Stimulated activated naive CD8-positive, alpha-beta T cell treated with anti-CD3 and anti-CD28 coated beads, Interleukin-15, Interleukin-2, amounts not matched to agents 100 ng/mL and 50 ng/mL, for 24 hours (primary cell): ENCODE data around the gene RIPOR3.
"Not testable (repeated sequence)": the region's sequence is repeated elsewhere in the genome, so short reads cannot be mapped to it uniquely, and the experiment has no call there.

Experiments
- H3K27ac Mint-ChIP-seq: one replicate; pipeline ENCODE4 v1.8.0; 2021; ENCODE audit warnings: mild to moderate bottlenecking, mixed read lengths
- H3K27me3 Mint-ChIP-seq: one replicate; pipeline ENCODE4 v1.8.0; 2021; ENCODE audit warnings: mixed read lengths
- H3K36me3 Mint-ChIP-seq: one replicate; pipeline ENCODE4 v1.8.0; 2021; ENCODE audit warnings: low read depth, mixed read lengths
- H3K4me1 Mint-ChIP-seq: one replicate; pipeline ENCODE4 v1.8.0; 2021; ENCODE audit warnings: low read depth, mixed read lengths
- H3K4me3 Mint-ChIP-seq: one replicate; pipeline ENCODE4 v1.8.0; 2021; ENCODE audit warnings: mild to moderate bottlenecking, mixed read lengths
- H3K9me3 Mint-ChIP-seq: one replicate; pipeline ENCODE4 v1.8.0; 2021; ENCODE audit warnings: mixed read lengths

RIPOR3 gene

DNA sequence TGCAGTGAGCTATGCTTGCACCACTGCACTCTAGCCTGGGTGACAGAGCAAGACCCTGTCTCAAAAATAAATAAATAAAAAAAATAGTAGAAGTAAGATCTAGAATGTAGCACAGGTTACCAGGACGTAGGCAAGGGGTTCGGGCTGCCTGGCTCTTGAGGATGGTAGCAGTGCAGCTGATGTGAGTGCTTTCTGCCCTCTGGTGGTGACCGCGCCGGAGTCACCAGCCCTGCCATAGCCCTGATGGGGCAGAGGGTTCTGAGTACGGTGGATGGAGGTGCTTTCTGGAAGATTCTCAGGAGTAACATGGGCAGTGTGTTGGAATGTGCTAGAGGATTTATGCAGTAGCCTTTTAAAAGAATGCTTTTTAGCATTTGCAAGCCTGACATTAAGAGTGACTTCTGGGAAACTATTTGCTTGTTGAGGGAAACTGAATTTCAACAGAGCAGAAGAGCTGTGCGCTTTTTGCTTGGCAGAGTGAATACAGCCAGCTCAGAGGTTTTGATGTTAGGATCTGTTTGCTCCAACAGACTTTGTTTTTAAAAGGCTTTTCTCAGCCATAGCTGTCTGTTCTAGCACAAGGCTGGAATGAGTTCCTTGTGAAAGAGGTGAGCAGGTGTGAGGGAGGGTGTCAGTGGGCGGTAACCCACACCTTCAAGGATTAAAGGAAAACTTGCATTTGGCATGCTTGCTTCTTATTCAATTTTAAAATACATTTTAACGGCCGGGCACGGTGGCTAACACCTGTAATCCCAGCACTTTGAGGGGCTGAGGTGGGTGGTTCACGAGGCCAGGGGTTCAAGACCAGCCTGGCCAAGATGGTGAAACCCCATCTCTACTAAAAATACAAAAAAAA lies 115.2 kb downstream of the RIPOR3 start:
- peak overlapping the region; percentile 54 for H3K27ac Mint-ChIP-seq
- H3K36me3 Mint-ChIP-seq: peaks cover 66% of the 10 kb centered on the region
- no peaks in the 10 kb centered on the region for H3K27me3 Mint-ChIP-seq
- H3K9me3 Mint-ChIP-seq: no peaks in the 10 kb centered on the region
- peaks cover 25% of the 10 kb centered on the region for H3K4me1 Mint-ChIP-seq
- H3K4me3 Mint-ChIP-seq: no peak overlapping the region

DNA sequence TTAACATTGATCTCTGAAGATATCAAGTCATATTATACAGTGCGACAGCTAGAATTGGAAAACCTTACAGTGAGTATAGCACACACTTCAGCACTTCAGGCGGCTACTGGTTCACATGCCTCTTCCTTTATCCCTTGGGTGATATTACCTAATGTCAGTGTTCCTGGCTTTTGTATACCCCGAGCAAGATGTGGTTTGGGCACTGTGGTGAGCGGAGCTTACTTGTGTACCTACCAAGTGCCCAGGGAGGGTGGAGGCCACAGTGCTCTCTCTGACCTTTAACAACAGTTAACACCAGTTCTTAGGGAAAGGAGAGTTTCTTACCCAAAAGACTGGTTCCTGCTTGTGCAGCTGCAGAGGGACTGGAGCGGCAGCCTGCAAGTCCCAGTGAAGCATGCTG lies 116.8 kb downstream of the RIPOR3 start:
- H3K4me3 Mint-ChIP-seq: no peak overlapping the region
- no peaks in the 10 kb centered on the region for H3K27me3 Mint-ChIP-seq
- H3K4me1 Mint-ChIP-seq: peaks cover 40% of the 10 kb centered on the region
- H3K36me3 Mint-ChIP-seq: peaks cover 60% of the 10 kb centered on the region
- peak overlapping the region; percentile 62 for H3K27ac Mint-ChIP-seq
- H3K9me3 Mint-ChIP-seq: no peaks in the 10 kb centered on the region

DNA sequence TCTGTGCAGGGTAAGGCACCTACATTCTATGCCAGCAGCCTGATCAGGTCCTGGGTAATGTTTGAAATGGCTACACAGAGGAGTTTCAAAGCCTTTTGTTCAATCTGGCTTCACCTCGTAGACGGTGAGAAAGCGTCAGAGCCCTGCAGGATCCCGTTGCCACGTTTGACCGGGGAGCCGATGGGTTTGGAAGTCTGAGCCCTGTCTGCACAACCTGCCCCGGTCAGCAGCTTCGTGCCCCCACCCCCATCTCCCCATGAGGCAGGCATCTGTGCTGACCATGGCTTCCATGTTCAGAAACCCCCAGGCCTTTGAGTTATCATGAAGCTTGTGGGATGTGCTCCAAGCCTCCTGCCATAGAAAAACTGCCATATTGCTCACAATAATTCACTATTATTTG lies 117.2 kb downstream of the RIPOR3 start:
- H3K27ac Mint-ChIP-seq: no peak overlapping the region
- H3K36me3 Mint-ChIP-seq: peaks cover 60% of the 10 kb centered on the region
- no peak overlapping the region for H3K4me3 Mint-ChIP-seq
- peaks cover 45% of the 10 kb centered on the region for H3K4me1 Mint-ChIP-seq
- H3K9me3 Mint-ChIP-seq: no peaks in the 10 kb centered on the region
- H3K27me3 Mint-ChIP-seq: no peaks in the 10 kb centered on the region

DNA sequence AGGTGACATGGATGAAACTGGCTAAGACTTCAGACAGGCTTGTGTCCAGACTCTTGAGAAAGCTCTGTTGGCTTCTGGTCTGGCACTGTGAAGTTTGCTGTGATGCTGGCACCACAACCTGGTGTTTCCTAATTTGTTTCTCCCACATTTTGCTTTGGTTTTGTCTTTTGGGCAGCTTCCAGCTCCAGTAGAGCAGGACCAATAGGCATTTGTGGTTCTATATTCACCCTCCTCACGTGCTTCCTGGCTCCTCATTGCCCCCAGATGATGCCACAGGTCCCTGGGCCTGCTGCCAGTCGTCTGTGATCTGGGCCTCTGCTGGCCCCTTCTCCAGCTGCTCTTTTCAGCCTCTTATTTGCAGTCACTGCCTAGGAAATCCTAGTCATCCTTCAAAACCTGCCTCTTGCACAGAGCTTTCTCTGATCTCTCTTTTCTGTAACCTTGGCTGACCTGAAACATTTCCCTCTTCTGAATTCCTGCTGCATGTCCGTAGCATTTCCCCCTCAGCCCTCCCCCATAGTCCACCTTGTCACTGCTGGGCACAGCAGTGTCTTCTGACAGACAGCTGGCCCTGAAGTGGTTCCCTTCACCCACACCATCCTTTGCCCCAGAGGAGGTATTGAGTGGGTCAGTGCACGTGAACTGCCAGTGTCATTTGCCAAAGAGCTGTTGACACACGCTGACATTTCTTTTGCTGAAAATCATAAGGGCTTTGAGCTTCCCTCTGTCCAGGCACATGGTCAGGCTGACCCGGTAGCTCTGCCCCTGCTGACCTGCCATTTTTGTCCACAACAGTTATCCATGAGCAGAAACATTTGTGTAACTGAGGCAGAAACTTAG lies 118.2 kb downstream of the RIPOR3 start:
- Mint-ChIP-seq H3K9me3 (no peaks in the 10 kb centered on the region), H3K27me3 (no peaks in the 10 kb centered on the region), H3K36me3 (peaks cover 63% of the 10 kb centered on the region), H3K4me3 (no peak overlapping the region), H3K4me1 (peaks cover 55% of the 10 kb centered on the region), H3K27ac (peak overlapping the region; percentile 23)

DNA sequence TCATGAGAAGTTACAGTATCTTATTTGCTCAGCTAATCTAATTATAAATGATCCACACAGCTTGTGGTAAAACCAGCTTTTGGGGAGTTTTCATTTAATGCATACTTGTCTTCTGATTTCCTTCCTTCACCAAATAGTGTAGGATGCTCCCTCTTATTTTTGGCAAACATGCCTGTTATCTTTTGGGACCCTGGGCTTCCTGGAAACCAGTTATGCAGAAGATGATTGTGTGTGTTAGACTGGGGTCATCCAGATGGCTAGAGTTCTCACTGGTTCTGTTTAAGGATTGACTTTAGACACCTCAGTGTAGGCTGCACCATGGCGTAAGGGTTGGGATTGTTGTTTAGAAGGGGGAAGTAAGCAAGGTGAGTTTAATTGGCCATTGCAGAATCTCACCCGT lies 119.9 kb downstream of the RIPOR3 start:
- H3K4me3 Mint-ChIP-seq: no peak overlapping the region
- H3K9me3 Mint-ChIP-seq: no peaks in the 10 kb centered on the region
- H3K36me3 Mint-ChIP-seq: peaks cover 74% of the 10 kb centered on the region
- no peaks in the 10 kb centered on the region for H3K27me3 Mint-ChIP-seq
- no peak overlapping the region for H3K27ac Mint-ChIP-seq
- H3K4me1 Mint-ChIP-seq: peaks cover 70% of the 10 kb centered on the region

DNA sequence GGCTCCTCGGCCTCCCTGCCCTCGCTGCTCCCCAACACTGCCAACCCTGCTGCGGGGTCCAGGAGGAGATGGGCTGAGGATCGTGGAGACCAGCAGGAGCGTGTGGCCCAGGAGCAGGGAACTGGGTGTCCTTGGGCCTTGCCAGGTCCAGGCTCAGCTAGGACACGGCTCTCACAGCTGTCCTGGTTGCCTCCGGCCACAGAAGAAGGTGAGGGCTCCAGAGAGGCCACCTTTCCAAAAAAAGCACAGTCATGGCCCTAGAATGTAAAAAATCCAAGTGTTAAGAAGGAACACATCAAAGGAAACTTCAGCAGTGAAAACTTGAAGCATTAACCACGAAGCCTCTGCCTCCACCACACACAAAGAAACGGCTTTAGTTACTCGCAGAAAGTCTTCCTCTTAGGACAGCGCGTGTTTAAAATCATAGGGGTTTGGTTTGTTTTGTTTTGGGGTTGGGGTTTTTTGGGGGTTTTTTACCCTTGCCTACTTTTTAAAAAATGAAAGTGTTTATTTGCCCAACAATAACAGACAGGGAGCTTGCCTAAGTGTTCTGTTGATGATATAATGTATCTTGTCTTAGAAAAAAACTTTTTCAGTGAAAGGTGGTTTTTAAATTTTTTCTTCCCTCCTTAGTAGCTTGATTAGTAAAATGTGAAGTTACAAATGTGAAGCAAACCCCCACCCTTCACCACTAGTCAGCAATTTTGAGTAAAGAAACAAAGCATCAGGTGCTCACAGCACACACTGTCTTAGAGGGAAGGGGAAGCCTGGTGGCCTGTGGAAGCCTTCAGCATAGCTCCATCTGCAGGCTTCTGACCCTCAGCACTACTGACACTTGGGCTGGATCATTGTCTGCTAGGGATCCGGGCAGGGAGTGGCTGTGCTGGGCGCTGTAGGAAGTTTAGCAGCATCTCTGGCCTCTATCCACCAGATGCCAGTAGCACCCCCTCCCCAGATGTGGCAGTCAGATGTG lies 121.2 kb downstream of the RIPOR3 start:
- Mint-ChIP-seq H3K36me3 (peaks cover 76% of the 10 kb centered on the region), H3K27me3 (no peaks in the 10 kb centered on the region), H3K27ac (peak overlapping the region; percentile 80), H3K9me3 (no peaks in the 10 kb centered on the region), H3K4me3 (peak overlapping the region; percentile 30), H3K4me1 (peaks cover 72% of the 10 kb centered on the region)

DNA sequence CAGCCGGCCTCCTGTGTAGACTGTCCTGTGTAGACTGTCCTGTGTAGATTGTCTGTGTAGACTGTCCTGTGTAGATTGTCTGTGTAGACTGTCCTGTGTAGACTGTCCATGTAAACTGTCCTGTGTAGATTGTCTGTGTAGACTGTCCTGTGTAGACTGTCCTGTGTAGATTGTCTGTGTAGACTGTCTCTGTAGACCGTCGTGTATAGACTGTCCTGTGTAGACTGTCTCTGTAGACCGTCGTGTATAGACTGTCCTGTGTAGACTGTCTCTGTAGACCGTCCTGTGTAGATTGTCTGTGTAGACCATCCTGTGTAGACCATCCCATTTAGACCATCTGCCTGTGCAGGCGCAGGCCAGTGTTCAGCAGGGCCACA lies 121.9 kb downstream of the RIPOR3 start:
- H3K4me3 Mint-ChIP-seq, H3K27me3 Mint-ChIP-seq, H3K9me3 Mint-ChIP-seq: not testable (repeated sequence)
- Mint-ChIP-seq H3K4me1 (peaks cover 78% of the 10 kb centered on the region), H3K36me3 (peaks cover 76% of the 10 kb centered on the region), H3K27ac (peak overlapping the region; percentile 80)

DNA sequence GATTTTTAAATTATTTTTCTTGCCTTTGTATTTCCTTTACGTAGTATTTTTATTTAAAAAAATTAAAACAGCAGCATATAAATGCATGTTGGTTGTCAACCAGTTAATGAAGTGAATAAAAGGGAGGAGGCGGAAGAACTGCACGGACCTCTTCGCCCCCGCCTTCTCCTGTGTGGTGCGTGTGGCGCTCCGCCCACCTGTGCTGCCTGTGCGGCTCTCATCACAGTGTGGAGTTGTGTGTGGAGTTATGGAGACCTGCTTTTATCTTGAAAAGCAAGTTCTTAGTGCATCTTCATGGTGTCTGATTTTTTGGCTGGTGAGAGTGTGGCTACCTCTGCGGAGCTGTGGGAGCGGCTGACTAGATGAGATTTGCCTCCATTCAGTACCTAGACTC lies 122.8 kb downstream of the RIPOR3 start:
- no peak overlapping the region for H3K4me3 Mint-ChIP-seq
- no peaks in the 10 kb centered on the region for H3K27me3 Mint-ChIP-seq
- no peaks in the 10 kb centered on the region for H3K9me3 Mint-ChIP-seq
- H3K27ac Mint-ChIP-seq: no peak overlapping the region
- H3K4me1 Mint-ChIP-seq: peaks cover 87% of the 10 kb centered on the region
- H3K36me3 Mint-ChIP-seq: peaks cover 75% of the 10 kb centered on the region

DNA sequence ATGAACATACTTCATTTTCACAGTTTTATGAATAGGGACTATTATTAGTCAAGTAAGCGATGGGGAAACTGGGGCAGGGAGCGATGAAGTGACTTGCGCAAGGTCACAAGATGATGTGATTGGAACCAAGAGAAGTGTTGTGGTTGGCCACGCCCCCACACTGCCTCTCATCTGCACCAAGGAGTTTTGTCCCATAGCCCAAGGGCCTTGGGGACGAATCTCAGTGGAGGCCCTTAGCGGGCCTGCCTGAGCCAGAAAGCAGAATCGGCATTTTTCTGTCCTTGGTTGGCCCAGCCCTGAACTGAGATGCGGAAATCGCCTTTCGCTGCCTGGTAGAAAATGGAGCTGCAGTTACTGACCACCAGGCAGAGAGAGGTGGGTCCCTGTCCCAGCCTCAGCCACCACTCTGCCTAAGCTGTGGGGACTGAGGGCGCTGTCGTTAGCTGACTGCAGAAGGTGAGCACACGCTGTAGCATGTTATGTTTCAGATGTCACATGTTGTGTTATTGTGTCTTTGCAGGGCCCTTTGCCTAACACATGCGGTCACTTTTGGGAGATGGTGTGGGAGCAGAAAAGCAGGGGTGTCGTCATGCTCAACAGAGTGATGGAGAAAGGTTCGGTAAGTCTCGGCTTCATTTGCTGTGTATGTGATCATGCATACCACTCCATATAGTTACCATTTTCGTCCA lies 123.3 kb downstream of the RIPOR3 start:
- Mint-ChIP-seq H3K9me3 (no peaks in the 10 kb centered on the region), H3K4me1 (peaks cover 87% of the 10 kb centered on the region), H3K27ac (peak overlapping the region; percentile 61), H3K36me3 (peaks cover 75% of the 10 kb centered on the region), H3K4me3 (no peak overlapping the region), H3K27me3 (no peaks in the 10 kb centered on the region)

DNA sequence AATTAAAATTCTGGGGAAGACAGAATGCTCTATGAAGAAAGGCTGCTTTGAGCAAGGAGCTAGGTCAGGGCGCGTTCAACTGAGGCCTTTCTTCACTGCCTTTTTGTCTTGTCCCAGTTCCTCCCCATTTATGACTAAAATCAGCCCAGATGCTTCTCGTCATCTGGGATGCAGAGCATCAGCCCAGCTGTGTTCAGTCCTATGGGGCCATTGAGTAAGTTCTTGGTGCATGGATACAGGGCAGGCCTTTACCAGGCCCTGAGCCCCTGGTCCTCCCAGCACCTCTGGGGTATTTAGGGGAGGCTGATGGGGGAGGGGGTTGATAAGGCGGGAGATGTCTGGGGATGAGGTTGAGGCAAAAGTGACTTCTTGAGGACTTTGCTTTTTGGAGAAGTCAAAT lies 125.5 kb downstream of the RIPOR3 start:
- Mint-ChIP-seq H3K4me3 (no peak overlapping the region), H3K9me3 (no peaks in the 10 kb centered on the region), H3K4me1 (peaks cover 90% of the 10 kb centered on the region), H3K27me3 (no peaks in the 10 kb centered on the region), H3K27ac (peak overlapping the region; percentile 65), H3K36me3 (peaks cover 76% of the 10 kb centered on the region)

DNA sequence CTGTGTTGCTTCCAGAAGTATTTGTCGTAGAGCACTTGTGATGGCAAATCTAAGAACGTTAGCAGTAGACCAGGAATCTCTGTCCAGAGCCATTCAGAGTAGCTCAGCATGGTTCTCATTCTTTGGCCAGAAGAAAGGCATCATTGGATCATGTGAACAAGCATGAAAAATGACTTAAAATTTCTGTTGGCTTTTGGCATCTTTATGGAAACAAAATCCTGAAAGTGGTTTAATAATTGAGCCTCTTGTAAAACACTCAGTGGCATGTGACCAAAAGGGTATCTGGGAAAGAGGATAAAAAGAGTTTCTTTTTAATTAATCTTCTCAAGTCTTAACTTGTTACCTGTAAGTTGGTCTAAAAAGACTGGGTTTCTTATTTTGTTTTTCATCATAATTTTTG lies 126.0 kb downstream of the RIPOR3 start:
- Mint-ChIP-seq H3K36me3 (peaks cover 74% of the 10 kb centered on the region), H3K9me3 (no peaks in the 10 kb centered on the region), H3K27ac (peak overlapping the region; percentile 65), H3K4me1 (peaks cover 87% of the 10 kb centered on the region), H3K4me3 (no peak overlapping the region), H3K27me3 (no peaks in the 10 kb centered on the region)

DNA sequence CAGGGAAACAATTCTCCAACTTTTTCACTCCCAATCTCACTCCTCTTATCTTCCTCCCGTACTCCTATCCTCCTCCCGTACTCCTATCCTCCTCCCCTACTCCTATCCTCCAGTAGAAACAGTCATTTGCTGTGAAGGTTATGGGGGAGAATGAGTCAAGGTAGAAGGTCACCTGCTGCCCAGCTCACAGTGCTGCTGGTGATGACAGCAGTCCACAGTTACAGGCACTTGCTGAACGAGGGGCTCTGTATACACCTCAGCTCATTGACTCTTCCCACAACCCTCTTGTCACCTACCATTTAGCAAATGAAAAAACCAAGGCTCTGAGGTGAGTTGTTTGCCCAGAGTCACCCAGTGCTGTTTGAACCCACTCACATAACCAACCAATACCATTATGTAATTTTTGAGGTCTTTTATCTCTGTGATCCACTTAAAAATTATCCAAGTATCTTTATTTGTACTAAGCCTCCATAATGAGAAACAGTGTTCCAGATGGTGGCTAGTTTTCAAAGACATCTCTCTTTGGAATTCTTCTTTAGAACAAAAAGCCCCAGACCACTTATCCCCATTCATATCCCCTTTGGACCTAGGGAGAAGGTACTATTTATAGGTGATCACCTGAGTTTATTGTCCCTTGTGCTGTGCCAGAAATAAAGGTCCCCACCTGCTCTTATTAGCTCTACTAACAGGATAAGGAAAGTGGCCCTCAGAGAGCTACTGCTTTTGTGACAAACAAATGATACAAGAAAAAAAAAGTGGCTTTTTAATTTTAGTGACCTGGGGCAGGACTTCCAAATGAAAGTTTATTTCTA lies 128.0 kb downstream of the RIPOR3 start:
- peaks cover 83% of the 10 kb centered on the region for H3K4me1 Mint-ChIP-seq

DNA sequence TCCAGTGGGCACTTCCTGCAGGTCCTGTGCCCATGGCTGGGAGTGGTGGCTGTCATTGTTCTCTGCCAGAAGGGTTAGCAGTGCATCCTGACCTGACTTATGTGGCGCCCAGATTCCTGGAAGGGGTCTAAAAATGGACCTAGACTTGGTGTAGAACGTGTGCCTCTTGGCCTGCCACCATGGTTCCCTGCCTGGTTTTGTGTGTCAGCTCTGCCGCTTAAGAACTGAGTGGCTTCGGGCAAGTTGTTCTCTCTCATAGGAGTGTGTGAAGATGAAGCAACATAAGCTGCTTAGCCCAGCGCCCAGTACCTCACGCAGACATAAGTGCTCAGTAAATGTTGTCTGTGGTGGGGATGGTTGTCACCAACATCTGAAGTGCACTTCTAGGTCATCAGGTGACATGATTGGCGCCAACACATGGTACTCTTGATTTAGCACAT lies 129.1 kb downstream of the RIPOR3 start:
- H3K4me3 Mint-ChIP-seq: no peak overlapping the region
- H3K27ac Mint-ChIP-seq: peak overlapping the region; percentile 93
- peaks cover 83% of the 10 kb centered on the region for H3K4me1 Mint-ChIP-seq

More for the DNA sequence above, 128.0 kb downstream of the RIPOR3 start:
- Mint-ChIP-seq H3K27me3 (no peaks in the 10 kb centered on the region), H3K27ac (peak overlapping the region; percentile 76), H3K36me3 (peaks cover 70% of the 10 kb centered on the region), H3K9me3 (no peaks in the 10 kb centered on the region), H3K4me3 (peak overlapping the region; percentile 15)

More for the DNA sequence above, 129.1 kb downstream of the RIPOR3 start:
- no peaks in the 10 kb centered on the region for H3K9me3 Mint-ChIP-seq
- H3K27me3 Mint-ChIP-seq: no peaks in the 10 kb centered on the region
- peaks cover 67% of the 10 kb centered on the region for H3K36me3 Mint-ChIP-seq
